PC-9 (cell line): Measurements from ENCODE around the gene ZNF79.

Experiments
- EZH2 ChIP-seq: fragments of 200-600 bp; sonication (generic); IDR thresholded peaks from 2 replicates; pipeline ENCODE4 v1.8.0; 2017; ENCODE audit warnings: antibody characterized with exemption, low read depth
- TF ChIP-seq, protein P1 (sequence below): fragments of 200-600 bp; sonication (generic); conservative IDR thresholded peaks from 2 replicates; pipeline ENCODE4 v1.6.1; 2017; ENCODE audit warnings: mixed run types, antibody characterized with exemption, mild to moderate bottlenecking, moderate library complexity

DNA sequence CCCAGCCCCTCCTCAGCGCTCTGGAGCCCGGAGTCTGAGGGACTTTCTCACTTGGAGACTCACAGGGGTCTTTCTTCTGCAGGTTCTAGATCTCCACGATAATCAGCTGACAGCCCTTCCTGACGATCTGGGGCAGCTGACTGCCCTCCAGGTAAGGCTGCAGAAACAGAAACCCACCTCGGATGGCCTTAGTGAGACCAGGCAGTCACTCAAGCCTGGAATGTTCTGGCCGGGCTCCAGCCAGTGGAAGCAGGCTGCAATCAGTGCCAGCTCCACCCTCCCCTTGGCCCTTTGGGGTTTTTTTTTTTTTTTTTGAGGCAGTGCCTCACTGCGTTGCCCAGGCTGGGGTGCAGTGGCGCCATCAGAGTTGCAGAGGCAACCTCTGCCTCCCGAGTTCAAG lies 34.7 kb downstream of the ZNF79 start:
- TF ChIP-seq, protein P1, sequence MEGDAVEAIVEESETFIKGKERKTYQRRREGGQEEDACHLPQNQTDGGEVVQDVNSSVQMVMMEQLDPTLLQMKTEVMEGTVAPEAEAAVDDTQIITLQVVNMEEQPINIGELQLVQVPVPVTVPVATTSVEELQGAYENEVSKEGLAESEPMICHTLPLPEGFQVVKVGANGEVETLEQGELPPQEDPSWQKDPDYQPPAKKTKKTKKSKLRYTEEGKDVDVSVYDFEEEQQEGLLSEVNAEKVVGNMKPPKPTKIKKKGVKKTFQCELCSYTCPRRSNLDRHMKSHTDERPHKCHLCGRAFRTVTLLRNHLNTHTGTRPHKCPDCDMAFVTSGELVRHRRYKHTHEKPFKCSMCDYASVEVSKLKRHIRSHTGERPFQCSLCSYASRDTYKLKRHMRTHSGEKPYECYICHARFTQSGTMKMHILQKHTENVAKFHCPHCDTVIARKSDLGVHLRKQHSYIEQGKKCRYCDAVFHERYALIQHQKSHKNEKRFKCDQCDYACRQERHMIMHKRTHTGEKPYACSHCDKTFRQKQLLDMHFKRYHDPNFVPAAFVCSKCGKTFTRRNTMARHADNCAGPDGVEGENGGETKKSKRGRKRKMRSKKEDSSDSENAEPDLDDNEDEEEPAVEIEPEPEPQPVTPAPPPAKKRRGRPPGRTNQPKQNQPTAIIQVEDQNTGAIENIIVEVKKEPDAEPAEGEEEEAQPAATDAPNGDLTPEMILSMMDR = no peak
- no peak for TF ChIP-seq EZH2
